H1 (cell line): ENCODE results near the gene SRGAP3.

Source experiments
- E2F6 ChIP-seq: IDR thresholded peaks from 2 replicates; pipeline ENCODE4 v1.6.1; 2012; ENCODE audit warnings: inconsistent platforms
- EP300 ChIP-seq, 2 experiments: IDR thresholded peaks; 1 replicate in 1 of 2; 2 replicates in 1 of 2; pipeline ENCODE4 v1.6.1; 2011 to 2012; ENCODE audit warnings: low read depth in 2 of 2, low read length in 2 of 2, mild to moderate bottlenecking in 2 of 2, borderline replicate concordance in 1 of 2, inconsistent platforms in 1 of 2, moderate library complexity in 1 of 2
- EZH2 ChIP-seq: fragments of 200-600 bp; sonication (generic); IDR thresholded peaks from 2 replicates; pipeline ENCODE4 v1.7.1; 2012; ENCODE audit warnings: low read depth, mild to moderate bottlenecking, moderate library complexity, low read length, inconsistent platforms; ENCODE audit not compliant: severe bottlenecking
- MAX ChIP-seq: IDR thresholded peaks from 2 replicates; pipeline ENCODE4 v1.6.1; 2012; ENCODE audit warnings: inconsistent platforms
- POLR2A ChIP-seq, 2 experiments: IDR thresholded peaks; 1 replicate in 1 of 2; 2 replicates in 1 of 2; pipeline ENCODE4 v1.6.1; 2011; ENCODE audit warnings: low read depth in 2 of 2, low read length in 2 of 2, mild to moderate bottlenecking in 2 of 2; ENCODE audit errors: control extremely low read depth in 1 of 2

GRCh38 chr3:9081184-9081818 is 168.1 kb downstream of the SRGAP3 start:
- TF ChIP-seq EP300 (IDR thresholded peaks at IDR 0.05; ENCODE audit: borderline replicate concordance in 1 of 2, low read depth in 2 of 2, low read length in 2 of 2) (no peak), POLR2A (IDR thresholded peaks at IDR 0.05; ENCODE audit: control extremely low read depth in 1 of 2, low read depth in 2 of 2, low read length in 2 of 2) (no peak), E2F6 (no peak), EZH2 (no peak), MAX (no peak)
